GM12874 (cell line): ENCODE data around the gene MMP24OS.

Source experiments
- TF ChIP-seq, protein P1 (sequence below): IDR thresholded peaks from 2 replicates; pipeline ENCODE4 v1.5.1; 2011; ENCODE audit warnings: low read depth, mild to moderate bottlenecking, control low read depth, low read length, moderate library complexity; ENCODE audit not compliant: insufficient read depth

The MMP24OS gene

DNA sequence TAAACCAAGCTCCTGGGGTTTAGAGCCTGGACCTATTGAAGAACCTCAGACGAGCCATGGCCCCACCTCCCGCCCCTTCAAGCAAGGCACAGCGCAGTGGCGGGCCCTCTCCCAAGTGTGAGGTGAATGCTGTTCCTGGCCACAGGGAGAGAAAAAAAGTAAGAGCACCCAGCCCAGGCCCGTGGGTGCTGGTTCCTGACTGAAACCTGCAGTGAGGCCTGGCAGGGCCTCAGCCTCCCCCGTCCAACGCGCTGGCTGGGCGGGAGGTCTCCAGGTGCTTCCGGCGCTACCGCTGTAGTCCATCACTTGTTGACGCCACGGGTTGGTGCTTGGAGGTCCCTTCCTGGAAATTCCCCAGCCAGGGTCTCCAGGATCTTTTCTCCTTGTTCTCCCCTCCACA is 19.8 kb upstream of the MMP24OS start:
- TF ChIP-seq, protein P1, sequence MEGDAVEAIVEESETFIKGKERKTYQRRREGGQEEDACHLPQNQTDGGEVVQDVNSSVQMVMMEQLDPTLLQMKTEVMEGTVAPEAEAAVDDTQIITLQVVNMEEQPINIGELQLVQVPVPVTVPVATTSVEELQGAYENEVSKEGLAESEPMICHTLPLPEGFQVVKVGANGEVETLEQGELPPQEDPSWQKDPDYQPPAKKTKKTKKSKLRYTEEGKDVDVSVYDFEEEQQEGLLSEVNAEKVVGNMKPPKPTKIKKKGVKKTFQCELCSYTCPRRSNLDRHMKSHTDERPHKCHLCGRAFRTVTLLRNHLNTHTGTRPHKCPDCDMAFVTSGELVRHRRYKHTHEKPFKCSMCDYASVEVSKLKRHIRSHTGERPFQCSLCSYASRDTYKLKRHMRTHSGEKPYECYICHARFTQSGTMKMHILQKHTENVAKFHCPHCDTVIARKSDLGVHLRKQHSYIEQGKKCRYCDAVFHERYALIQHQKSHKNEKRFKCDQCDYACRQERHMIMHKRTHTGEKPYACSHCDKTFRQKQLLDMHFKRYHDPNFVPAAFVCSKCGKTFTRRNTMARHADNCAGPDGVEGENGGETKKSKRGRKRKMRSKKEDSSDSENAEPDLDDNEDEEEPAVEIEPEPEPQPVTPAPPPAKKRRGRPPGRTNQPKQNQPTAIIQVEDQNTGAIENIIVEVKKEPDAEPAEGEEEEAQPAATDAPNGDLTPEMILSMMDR: no peak

DNA sequence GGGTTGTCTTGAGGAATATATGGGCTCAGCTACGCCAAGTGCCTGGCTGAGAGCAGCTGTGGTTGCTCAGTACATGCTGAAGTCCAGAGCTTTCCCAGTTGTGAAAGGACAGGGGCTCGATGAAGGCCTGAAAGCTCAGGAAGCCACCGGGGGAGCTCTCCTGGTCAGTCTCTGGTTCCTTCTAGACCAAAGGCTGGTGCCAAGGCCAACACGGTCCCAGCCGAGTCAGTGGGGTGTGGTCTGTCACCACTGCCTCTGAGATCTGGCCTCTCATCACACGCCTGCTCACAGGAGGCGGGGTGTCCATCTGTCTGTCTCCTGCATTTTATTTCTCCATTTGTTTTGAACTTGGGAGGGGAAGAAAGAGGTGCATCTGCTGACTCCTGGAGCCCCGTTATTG is 19.2 kb upstream of the MMP24OS start:
- TF ChIP-seq, protein P1: no peak

DNA sequence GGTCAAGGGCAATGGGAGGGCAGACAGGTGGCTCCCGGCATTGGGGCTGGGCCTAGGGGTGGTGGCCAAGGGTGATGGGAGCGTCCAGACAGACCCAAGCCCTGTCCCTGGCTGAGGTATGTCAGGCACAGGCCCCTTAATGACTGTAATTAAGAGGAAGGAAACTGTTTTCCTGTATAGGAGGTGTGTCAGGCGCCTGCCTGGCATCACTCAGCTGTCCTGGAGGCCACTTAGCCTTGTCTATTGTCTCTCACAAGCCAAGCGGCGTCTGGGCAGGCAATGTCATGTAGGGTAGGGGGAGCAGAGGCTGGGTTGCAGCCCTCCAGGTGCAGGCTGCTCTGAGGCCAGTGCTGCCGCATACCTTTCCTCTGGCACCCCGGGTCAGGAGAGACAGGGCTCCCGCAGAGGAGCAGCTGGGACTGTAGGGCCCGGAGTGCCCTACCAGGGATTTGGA is 18.2 kb upstream of the MMP24OS start:
- TF ChIP-seq, protein P1: no peak

DNA sequence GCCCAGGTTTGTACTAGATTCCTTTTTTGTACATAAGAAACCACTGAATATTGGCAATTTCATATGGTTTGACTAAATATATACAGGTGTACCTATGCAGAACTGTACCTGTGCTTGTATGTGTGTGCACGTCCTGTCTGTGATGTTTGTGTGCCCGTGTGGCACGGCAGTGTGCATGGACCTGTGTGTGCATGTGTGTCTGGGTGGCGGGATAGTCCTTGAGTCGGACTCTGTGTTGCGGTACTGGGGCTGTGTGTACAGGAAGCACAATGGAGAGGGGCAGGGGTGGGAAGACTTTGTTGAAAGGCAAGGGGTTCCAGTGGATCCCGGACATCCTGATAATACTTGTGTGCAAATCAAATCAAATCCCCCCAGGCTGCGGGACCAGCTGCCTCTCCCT is 17.8 kb upstream of the MMP24OS start:
- TF ChIP-seq, protein P1: no peak

DNA sequence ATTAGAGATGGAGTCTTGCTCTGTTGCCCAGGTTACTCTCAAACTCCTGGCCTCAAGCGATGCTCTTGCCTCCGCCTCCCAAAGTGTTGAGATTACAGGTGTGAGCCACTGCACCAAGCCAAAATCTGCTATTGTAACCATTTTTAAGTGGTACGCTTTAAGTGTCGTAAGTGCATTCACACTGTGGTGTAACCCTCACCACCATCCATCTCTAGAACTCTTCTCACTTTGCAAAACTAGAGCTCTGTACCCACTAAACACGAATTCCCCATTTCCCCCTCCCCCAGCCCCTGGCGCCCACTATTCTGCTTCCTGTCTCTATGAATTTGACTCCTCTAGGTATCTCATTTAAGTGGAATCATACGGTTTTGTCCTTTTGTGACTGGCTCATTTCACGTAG is 17.1 kb upstream of the MMP24OS start:
- TF ChIP-seq, protein P1: no peak

DNA sequence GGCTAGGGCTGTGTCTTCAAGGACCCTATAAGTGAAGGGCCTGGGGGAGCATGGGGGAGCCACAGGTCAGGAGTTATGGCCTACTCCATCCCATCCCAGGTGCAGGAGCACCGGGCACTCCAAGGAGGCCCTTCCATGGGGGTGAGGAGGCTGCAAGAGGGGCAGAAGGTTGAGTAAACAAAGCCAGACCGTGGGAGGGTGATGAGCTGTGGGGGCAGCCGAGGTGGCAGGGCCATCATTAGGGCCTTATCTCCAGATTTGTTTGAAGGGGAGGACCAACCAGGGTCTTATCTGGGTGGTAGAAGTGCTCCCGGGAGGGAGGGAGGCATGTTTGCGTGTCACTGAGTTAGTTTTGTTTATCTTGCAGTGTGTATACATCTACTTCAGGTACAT is 16.4 kb upstream of the MMP24OS start:
- TF ChIP-seq, protein P1: no peak

DNA sequence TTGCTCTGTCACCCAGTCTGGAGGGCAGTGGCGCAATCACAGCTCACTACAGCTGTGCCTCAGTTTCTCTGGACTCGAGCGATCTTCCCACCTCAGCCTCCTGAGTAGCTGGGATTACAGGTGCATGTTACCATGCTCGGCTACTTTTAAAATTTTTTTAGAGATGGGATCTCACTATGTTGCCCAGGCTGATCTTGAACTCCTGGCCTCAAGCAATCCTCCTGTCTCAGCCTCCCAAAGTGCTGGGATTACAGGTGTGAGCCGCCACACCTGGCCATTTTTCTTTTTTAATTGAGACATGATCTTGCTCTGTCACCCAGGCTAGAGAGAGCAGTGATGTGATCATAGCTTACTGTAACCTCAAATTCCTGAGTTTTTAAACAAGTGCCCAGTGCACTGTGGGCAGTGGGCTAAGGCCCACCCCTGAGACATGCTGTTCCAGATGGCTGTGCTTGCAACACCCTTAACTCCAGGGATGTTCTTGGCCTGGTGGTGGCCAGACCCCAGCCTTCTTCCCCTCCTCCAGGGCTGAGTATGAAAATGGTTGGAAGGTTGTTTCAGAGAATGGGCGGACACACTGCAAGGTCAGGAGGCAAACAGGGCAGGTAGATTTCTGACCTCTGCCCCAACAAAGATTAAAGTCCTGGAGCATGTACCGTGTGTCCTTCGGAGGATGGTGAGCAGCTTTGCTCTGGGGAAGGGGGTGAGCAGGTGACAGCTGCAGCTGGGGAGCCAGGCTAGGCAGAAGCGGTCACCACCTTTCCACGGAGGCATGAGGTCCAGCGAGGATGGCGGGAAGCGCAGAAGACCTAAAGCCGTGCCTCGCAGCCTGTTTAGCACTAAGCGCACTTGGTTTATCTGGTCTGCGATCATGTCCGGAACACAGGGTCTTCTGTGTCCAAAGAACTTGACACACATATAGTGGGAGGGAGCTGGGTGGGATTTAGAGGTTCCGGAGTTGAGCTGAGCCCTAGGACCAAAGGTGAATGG is 15.7 kb upstream of the MMP24OS start:
- TF ChIP-seq, protein P1: no peak
